H9 (cell line): Measurements from ENCODE around the gene GMPR. TPM values are rescaled to one million over a fixed set of nuclear protein-coding genes. Genes with fewer than 3 reads are reported as not detected.

ENCODE experiments used
- DNase-seq: peaks from one replicate; pipeline ENCODE4 v3.0.0-alpha.2; 2017
- H2AFZ ChIP-seq: one replicate; pipeline ENCODE4 v1.6.1; 2013; ENCODE audit warnings: mild to moderate bottlenecking, low read length, control low read depth, moderate library complexity
- H2AK5ac ChIP-seq: 2 replicates; pipeline ENCODE4 v1.6.1; 2013; ENCODE audit warnings: low read length, control low read depth, mixed read lengths; ENCODE audit not compliant: insufficient read length
- H2BK120ac ChIP-seq: one replicate; pipeline ENCODE4 v1.6.1; 2013; ENCODE audit warnings: low read depth, mild to moderate bottlenecking, low read length, control low read depth, inconsistent platforms; ENCODE audit not compliant: poor library complexity, severe bottlenecking
- H2BK12ac ChIP-seq: 2 replicates; pipeline ENCODE4 v1.6.1; 2013; ENCODE audit warnings: low read length, control low read depth, mixed read lengths, low read depth; ENCODE audit not compliant: insufficient read length
- H2BK15ac ChIP-seq: 2 replicates; pipeline ENCODE4 v1.6.1; 2013; ENCODE audit warnings: low read depth, low read length, control low read depth
- H2BK20ac ChIP-seq: one replicate; pipeline ENCODE4 v1.6.1; 2013; ENCODE audit warnings: low read depth, mild to moderate bottlenecking, low read length, control low read depth, inconsistent platforms; ENCODE audit not compliant: poor library complexity, severe bottlenecking
- H2BK5ac ChIP-seq: 2 replicates; pipeline ENCODE4 v1.6.1; 2013; ENCODE audit warnings: low read length, control low read depth, mixed read lengths; ENCODE audit not compliant: insufficient read length
- H3K14ac ChIP-seq: 2 replicates; pipeline ENCODE4 v1.6.1; 2013; ENCODE audit warnings: low read length, control low read depth; ENCODE audit not compliant: insufficient read depth
- H3K18ac ChIP-seq: 2 replicates; pipeline ENCODE4 v1.6.1; 2013; ENCODE audit warnings: low read depth, mild to moderate bottlenecking, mixed read lengths, low read length, control low read depth; ENCODE audit not compliant: insufficient read length
- H3K23ac ChIP-seq: 2 replicates; pipeline ENCODE4 v1.6.1; 2013; ENCODE audit warnings: low read length, control low read depth, mixed read lengths, low read depth; ENCODE audit not compliant: insufficient read length
- H3K23me2 ChIP-seq: 2 replicates; pipeline ENCODE4 v1.6.1; 2013; ENCODE audit warnings: low read depth, mild to moderate bottlenecking, mixed read lengths, low read length, control low read depth; ENCODE audit not compliant: insufficient read length, poor library complexity, severe bottlenecking
- H3K27ac ChIP-seq: 2 replicates; pipeline ENCODE4 v1.5.1; 2013; ENCODE audit warnings: low read length, control low read depth, mixed read lengths, low read depth; ENCODE audit not compliant: insufficient read length
- H3K27me3 ChIP-seq: 2 replicates; pipeline ENCODE4 v1.6.1; 2013; ENCODE audit warnings: low read length, control low read depth, inconsistent platforms; ENCODE audit not compliant: insufficient read depth
- H3K4ac ChIP-seq: 2 replicates; pipeline ENCODE4 v1.6.1; 2013; ENCODE audit warnings: low read depth, mild to moderate bottlenecking, control low read depth, inconsistent platforms, low read length, moderate library complexity
- H3K4me1 ChIP-seq: 2 replicates; pipeline ENCODE4 v1.6.1; 2013; ENCODE audit warnings: low read length, control low read depth, inconsistent platforms; ENCODE audit not compliant: insufficient read depth
- H3K4me2 ChIP-seq: 2 replicates; pipeline ENCODE4 v1.6.1; 2013; ENCODE audit warnings: low read length, control low read depth, mixed read lengths; ENCODE audit not compliant: insufficient read length, insufficient read depth
- H3K56ac ChIP-seq: 2 replicates; pipeline ENCODE4 v1.6.1; 2013; ENCODE audit warnings: low read depth, mild to moderate bottlenecking, mixed read lengths, low read length, control low read depth; ENCODE audit not compliant: insufficient read length
- H3K79me1 ChIP-seq: 2 replicates; pipeline ENCODE4 v1.6.1; 2013; ENCODE audit warnings: low read depth, mild to moderate bottlenecking, moderate library complexity, low read length, control low read depth, inconsistent platforms; ENCODE audit not compliant: insufficient read depth, poor library complexity, severe bottlenecking
- H3K79me2 ChIP-seq: 2 replicates; pipeline ENCODE4 v1.6.1; 2013; ENCODE audit warnings: low read length, control low read depth, inconsistent platforms; ENCODE audit not compliant: insufficient read depth
- H3K9ac ChIP-seq: 2 replicates; pipeline ENCODE4 v1.6.1; 2013; ENCODE audit warnings: low read length, control low read depth, mixed read lengths; ENCODE audit not compliant: insufficient read length; ENCODE audit errors: extremely low read depth
- H3K9me3 ChIP-seq: one replicate; pipeline ENCODE4 v1.6.1; 2013; ENCODE audit warnings: low read depth, low read length, inconsistent platforms; ENCODE audit not compliant: control insufficient read depth
- H3T11ph ChIP-seq: one replicate; pipeline ENCODE4 v1.6.1; 2013; ENCODE audit warnings: mild to moderate bottlenecking, low read length, control low read depth, inconsistent platforms
- H4K20me1 ChIP-seq: one replicate; pipeline ENCODE4 v1.6.1; 2013; ENCODE audit not compliant: control insufficient read depth, insufficient read length, insufficient read depth
- H4K5ac ChIP-seq: 2 replicates; pipeline ENCODE4 v1.6.1; 2013; ENCODE audit warnings: low read depth, mild to moderate bottlenecking, mixed read lengths, low read length, control low read depth; ENCODE audit not compliant: insufficient read length
- H4K8ac ChIP-seq: replicated peaks from 2 replicates; pipeline ENCODE4 v1.6.1; 2013; ENCODE audit warnings: low read length, control low read depth, mixed read lengths, low read depth; ENCODE audit not compliant: insufficient read length
- H4K91ac ChIP-seq: 2 replicates; pipeline ENCODE4 v1.6.1; 2013; ENCODE audit warnings: low read depth, mild to moderate bottlenecking, moderate library complexity, mixed read lengths, low read length, control low read depth; ENCODE audit not compliant: insufficient read length
- H3K27ac Mint-ChIP-seq, 3 experiments: 2 replicates in 2 of 3; 3 replicates in 1 of 3; pipeline ENCODE4 v1.8.0; 2020 to 2021; ENCODE audit warnings: mixed read lengths in 3 of 3, mild to moderate bottlenecking in 1 of 3, moderate library complexity in 1 of 3
- H3K27me3 Mint-ChIP-seq: 2 replicates; pipeline ENCODE4 v1.8.0; 2021; ENCODE audit warnings: low read depth, mild to moderate bottlenecking, moderate library complexity, mixed read lengths
- H3K36me3 Mint-ChIP-seq, 3 experiments: 2 replicates in 2 of 3; 3 replicates in 1 of 3; pipeline ENCODE4 v1.8.0; 2020 to 2021; ENCODE audit warnings: low read depth in 3 of 3, mixed read lengths in 3 of 3; ENCODE audit not compliant: insufficient read depth in 1 of 3
- H3K4me1 Mint-ChIP-seq, 2 experiments: 2 replicates each; pipeline ENCODE4 v1.8.0; 2020; ENCODE audit warnings: mixed read lengths in 2 of 2
- H3K4me3 Mint-ChIP-seq, 2 experiments: 2 replicates in 1 of 2; 3 replicates in 1 of 2; pipeline ENCODE4 v1.8.0; 2020 to 2021; ENCODE audit warnings: mild to moderate bottlenecking in 2 of 2, mixed read lengths in 2 of 2, moderate library complexity in 1 of 2
- H3K9me3 Mint-ChIP-seq, 2 experiments: 2 replicates in 1 of 2; 3 replicates in 1 of 2; pipeline ENCODE4 v1.8.0; 2020; ENCODE audit warnings: mild to moderate bottlenecking in 2 of 2, mixed read lengths in 2 of 2, moderate library complexity in 1 of 2
- CTCF ChIP-seq: fragments of 200-600 bp; sonication (generic); conservative IDR thresholded peaks from 3 replicates; pipeline ENCODE4 v1.8.0; 2021; ENCODE audit warnings: antibody characterized with exemption, mild to moderate bottlenecking
- WGBS: extraction: QIAGEN DNeasy Blood & Tissue Kit; methylation state at CpG from one replicate; pipeline ENCODE4 v1.1.7; 2013; ENCODE audit warnings: missing lambda C conversion rate, low lambda C conversion rate, mixed read lengths; ENCODE audit not compliant: insufficient read length; ENCODE audit errors: extremely low coverage; 5-methylcytosine and 5-hydroxymethylcytosine counted together
- total RNA-seq: library from RNA; stranded (reverse); gene quantifications from 2 replicates; pipeline ENCODE4 v1.2.1, GENCODE V29; 2021

GMPR gene
- total RNA-seq, 1 experiment from 2014 or later, result 0.70 TPM

DNA sequence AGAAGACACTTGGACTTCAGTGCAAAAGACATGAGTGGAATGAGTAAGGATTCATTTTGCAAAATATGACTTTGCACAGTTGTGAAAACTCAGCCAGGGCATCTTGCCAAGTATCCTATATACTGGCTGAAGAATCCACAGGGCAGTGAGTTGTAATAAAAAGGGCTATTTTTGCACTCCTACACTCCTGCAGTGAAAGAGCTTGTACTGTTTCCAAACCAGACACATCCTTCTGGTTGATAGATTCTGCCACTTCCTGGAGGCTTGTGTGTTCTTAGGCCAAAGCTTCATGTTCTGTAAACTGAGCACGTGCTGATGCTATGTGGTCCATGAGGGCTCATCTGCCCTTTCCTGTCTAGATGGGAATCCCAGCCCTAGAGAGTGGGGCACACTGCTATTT, 34.9 kb downstream of the GMPR start:
- no peak overlapping the region for H2BK15ac ChIP-seq
- no peak overlapping the region for H2BK20ac ChIP-seq
- DNase-seq, result no peak
- no peak overlapping the region for H3K56ac ChIP-seq
- Mint-ChIP-seq H3K27me3 (peaks cover 4% of the 10 kb centered on the region; the same call in 1 of the 2 replicates), H3K4me3 (no peak overlapping the region), H3K9me3 (no peaks in the 10 kb centered on the region; a peak in 1 of 5 replicates), H3K36me3 (no peaks in the 10 kb centered on the region; a peak in 1 of 7 replicates), H3K4me1 (peaks cover 6 to 14% of the 10 kb centered on the region in 2 experiments), H3K27ac (no peak overlapping the region)
- H3T11ph ChIP-seq, result no peak overlapping the region
- H2BK5ac ChIP-seq, result no peak overlapping the region
- H4K5ac ChIP-seq, result no peak overlapping the region
- H3K4me1 ChIP-seq, result no peaks in the 10 kb centered on the region
- no peaks in the 10 kb centered on the region for H3K79me2 ChIP-seq
- no peak overlapping the region for H4K91ac ChIP-seq
- no CpG with 5 or more reads among the region's 1 CpG for WGBS
- H3K4ac ChIP-seq, result no peak overlapping the region
- H2BK12ac ChIP-seq, result no peak overlapping the region
- no peak overlapping the region for H4K8ac ChIP-seq
- H2AK5ac ChIP-seq, result no peak overlapping the region
- TF ChIP-seq CTCF, result no peak
- no peak overlapping the region for H3K27ac ChIP-seq
- H3K9me3 ChIP-seq, result no peaks in the 10 kb centered on the region
- H3K23ac ChIP-seq, result no peak overlapping the region
- H3K79me1 ChIP-seq, result no peaks in the 10 kb centered on the region
- H3K18ac ChIP-seq, result no peak overlapping the region
- H4K20me1 ChIP-seq, result no peaks in the 10 kb centered on the region
- H2AFZ ChIP-seq, result no peak overlapping the region
- H3K9ac ChIP-seq, result no peak overlapping the region
- no peak overlapping the region for H3K14ac ChIP-seq
- no peak overlapping the region for H2BK120ac ChIP-seq
- H3K4me2 ChIP-seq, result no peak overlapping the region
- no peaks in the 10 kb centered on the region for H3K23me2 ChIP-seq
- H3K27me3 ChIP-seq, result no peaks in the 10 kb centered on the region
